KOPT-K1 (cell line): Measurements from ENCODE around the gene FASN.

ENCODE experiments used
- H3K27ac ChIP-seq: fragments of 200-600 bp; sonication (generic); 2 replicates; pipeline ENCODE4 v1.5.1; 2016; ENCODE audit warnings: antibody characterized with exemption, mild to moderate bottlenecking, low read depth, low read length; ENCODE audit not compliant: poor library complexity, severe bottlenecking
- H3K36me3 ChIP-seq: fragments of 200-600 bp; sonication (generic); 2 replicates; pipeline ENCODE4 v1.5.1; 2017; ENCODE audit warnings: antibody characterized with exemption, mild to moderate bottlenecking, low read length, moderate library complexity; ENCODE audit not compliant: insufficient read depth
- H3K9me3 ChIP-seq: fragments of 200-600 bp; sonication (generic); 2 replicates; pipeline ENCODE4 v1.5.1; 2017; ENCODE audit warnings: antibody characterized with exemption, low read length, mild to moderate bottlenecking; ENCODE audit not compliant: insufficient read depth, poor library complexity, severe bottlenecking

The FASN gene

GRCh38 chr17:82121660-82122629 lies 23.9 kb upstream of the FASN start:
- H3K27ac ChIP-seq = no peak overlapping the region
- no peaks in the 10 kb centered on the region for H3K36me3 ChIP-seq
- H3K9me3 ChIP-seq = peaks cover 13% of the 10 kb centered on the region

- Histone ChIP-seq H3K9me3 (peaks cover 13% of the 10 kb centered on the region), H3K36me3 (no peaks in the 10 kb centered on the region), H3K27ac (no peak overlapping the region)
These were observed 23.2 kb upstream of the FASN start for GRCh38 chr17:82121246-82121645.

GRCh38 chr17:82120148-82120547 lies 22.1 kb upstream of the FASN start:
- no peak overlapping the region for H3K27ac ChIP-seq
- no peaks in the 10 kb centered on the region for H3K36me3 ChIP-seq
- peaks cover 13% of the 10 kb centered on the region for H3K9me3 ChIP-seq

- Histone ChIP-seq H3K27ac (no peak overlapping the region), H3K36me3 (no peaks in the 10 kb centered on the region), H3K9me3 (peaks cover 13% of the 10 kb centered on the region)
These were observed 20.9 kb upstream of the FASN start for GRCh38 chr17:82118815-82119380.

GRCh38 chr17:82118168-82118814 lies 20.3 kb upstream of the FASN start:
- Histone ChIP-seq H3K36me3 (no peaks in the 10 kb centered on the region), H3K27ac (no peak overlapping the region), H3K9me3 (peaks cover 13% of the 10 kb centered on the region)

GRCh38 chr17:82117139-82118090 lies 19.4 kb upstream of the FASN start:
- peaks cover 8% of the 10 kb centered on the region for H3K9me3 ChIP-seq
- H3K27ac ChIP-seq = no peak overlapping the region
- H3K36me3 ChIP-seq = no peaks in the 10 kb centered on the region

- Histone ChIP-seq H3K9me3 (no peaks in the 10 kb centered on the region), H3K36me3 (no peaks in the 10 kb centered on the region), H3K27ac (no peak overlapping the region)
These were observed 18.2 kb upstream of the FASN start for GRCh38 chr17:82116246-82116645.

GRCh38 chr17:82114872-82115271 lies 16.8 kb upstream of the FASN start:
- Histone ChIP-seq H3K27ac (no peak overlapping the region), H3K36me3 (no peaks in the 10 kb centered on the region), H3K9me3 (no peaks in the 10 kb centered on the region)

- no peaks in the 10 kb centered on the region for H3K9me3 ChIP-seq
- no peaks in the 10 kb centered on the region for H3K36me3 ChIP-seq
- H3K27ac ChIP-seq = no peak overlapping the region
These were observed 16.4 kb upstream of the FASN start for GRCh38 chr17:82114447-82114846.

- no peaks in the 10 kb centered on the region for H3K9me3 ChIP-seq
- H3K36me3 ChIP-seq = no peaks in the 10 kb centered on the region
These were observed 15.9 kb upstream of the FASN start for GRCh38 chr17:82113941-82114340.

GRCh38 chr17:82113422-82113821 lies 15.4 kb upstream of the FASN start:
- Histone ChIP-seq H3K27ac (no peak overlapping the region), H3K36me3 (no peaks in the 10 kb centered on the region), H3K9me3 (no peaks in the 10 kb centered on the region)

More at GRCh38 chr17:82113941-82114340, 15.9 kb upstream of the FASN start:
- no peak overlapping the region for H3K27ac ChIP-seq

GRCh38 chr17:82112914-82113311 lies 14.9 kb upstream of the FASN start:
- Histone ChIP-seq H3K9me3 (no peaks in the 10 kb centered on the region), H3K27ac (no peak overlapping the region), H3K36me3 (no peaks in the 10 kb centered on the region)

GRCh38 chr17:82112181-82112913 lies 14.3 kb upstream of the FASN start:
- H3K27ac ChIP-seq = no peak overlapping the region
- H3K36me3 ChIP-seq = no peaks in the 10 kb centered on the region

GRCh38 chr17:82110298-82110697 lies 12.3 kb upstream of the FASN start:
- Histone ChIP-seq H3K9me3 (no peaks in the 10 kb centered on the region), H3K36me3 (no peaks in the 10 kb centered on the region), H3K27ac (no peak overlapping the region)

More at GRCh38 chr17:82112181-82112913, 14.3 kb upstream of the FASN start:
- H3K9me3 ChIP-seq = no peaks in the 10 kb centered on the region
